ENCODE results near the gene TGM3.

TGM3 gene

GRCh38 chr20:2305479-2305878 lies 9.7 kb downstream of the TGM3 start:
- no peak for TF ChIP-seq CTCF (conservative IDR thresholded peaks at IDR 0.05; ENCODE audit: low read depth, low read length)
- H3K4me3 ChIP-seq (ENCODE audit: low read length), result no peak overlapping the region
- DNase-seq (ENCODE audit: low read depth), result no peak

GRCh38 chr20:2305946-2306345 lies 10.1 kb downstream of the TGM3 start:
- DNase-seq (ENCODE audit: low read depth), result no peak
- no peak for TF ChIP-seq CTCF (conservative IDR thresholded peaks at IDR 0.05; ENCODE audit: low read depth, low read length)
- no peak overlapping the region for H3K4me3 ChIP-seq (ENCODE audit: low read length)

GRCh38 chr20:2307136-2307535 lies 11.3 kb downstream of the TGM3 start:
- no peak for TF ChIP-seq CTCF (conservative IDR thresholded peaks at IDR 0.05; ENCODE audit: low read depth, low read length)
- DNase-seq (ENCODE audit: low read depth), result no peak
- no peak overlapping the region for H3K4me3 ChIP-seq (ENCODE audit: low read length)

GRCh38 chr20:2311329-2311728 lies 15.5 kb downstream of the TGM3 start:
- no peak for TF ChIP-seq CTCF (conservative IDR thresholded peaks at IDR 0.05; ENCODE audit: low read depth, low read length)
- DNase-seq (ENCODE audit: low read depth), result no peak
- H3K4me3 ChIP-seq (ENCODE audit: low read length), result no peak overlapping the region

- H3K4me3 ChIP-seq (ENCODE audit: low read length), result no peak overlapping the region
- TF ChIP-seq CTCF (conservative IDR thresholded peaks at IDR 0.05; ENCODE audit: low read depth, low read length), result no peak
- DNase-seq (ENCODE audit: low read depth), result no peak
Observed at GRCh38 chr20:2312876-2313275, 17.1 kb downstream of the TGM3 start.

- no peak for TF ChIP-seq CTCF (conservative IDR thresholded peaks at IDR 0.05; ENCODE audit: low read depth, low read length)
- DNase-seq (ENCODE audit: low read depth), result no peak
- H3K4me3 ChIP-seq (ENCODE audit: low read length), result no peak overlapping the region
Observed at GRCh38 chr20:2313316-2313715, 17.5 kb downstream of the TGM3 start.

- no peak overlapping the region for H3K4me3 ChIP-seq (ENCODE audit: low read length)
- peak; percentile 88 for DNase-seq (ENCODE audit: low read depth)
- no peak for TF ChIP-seq CTCF (conservative IDR thresholded peaks at IDR 0.05; ENCODE audit: low read depth, low read length)
Observed at GRCh38 chr20:2314759-2315439, 19.1 kb downstream of the TGM3 start.

All from retinal pigment epithelial cell (primary cell).